ENCODE results near the gene ABCC4. TPM values are rescaled to one million over a fixed set of nuclear protein-coding genes. Genes with fewer than 3 reads are reported as not detected.

The ABCC4 gene
- total and polyA plus RNA-seq, 2 experiments from 2014 or later, result 4.3 to 12.2 TPM

- TF ChIP-seq ZNF462 (CRISPR knock-in tag; IDR thresholded peaks at IDR 0.05) (no peak), ETS1 (IDR thresholded peaks at IDR 0.05) (no peak)
Measured at GRCh38 chr13:95128045-95128643, 173.1 kb downstream of the ABCC4 start (continued).

GRCh38 chr13:95124959-95125358 is 176.3 kb downstream of the ABCC4 start:
- H3K27ac Mint-ChIP-seq, result no peak overlapping the region
- H4K20me1 ChIP-seq (replicated peaks; ENCODE audit: insufficient read depth), result no peaks in the 10 kb centered on the region
- no peak overlapping the region for H3K4me2 ChIP-seq
- no peaks in the 10 kb centered on the region for H3K79me2 ChIP-seq (replicated peaks; ENCODE audit: insufficient read depth)
- ATAC-seq (no peak), DNase-seq (ENCODE audit: low spot score) (no peak)
- H3K36me3 Mint-ChIP-seq (ENCODE audit: low read depth), result 0 out of 3 replicates have a peak, but pooled peaks cover 4% of the 10 kb centered on the region
- no peak overlapping the region for H3K4me3 ChIP-seq
- H3K9me3 Mint-ChIP-seq, result no peaks in the 10 kb centered on the region
- peaks cover 8% of the 10 kb centered on the region for H3K27me3 Mint-ChIP-seq (ENCODE audit: insufficient read depth, low read depth, poor library complexity)
- no peak overlapping the region for H3K4me3 Mint-ChIP-seq
- H3K27me3 ChIP-seq (ENCODE audit: insufficient read depth), result no peaks in the 10 kb centered on the region
- H3K4me1 ChIP-seq (ENCODE audit: insufficient read depth), result no peaks in the 10 kb centered on the region
- H3K4me1 Mint-ChIP-seq, result no peaks in the 10 kb centered on the region
- H2AFZ ChIP-seq, result no peak overlapping the region
- H3K36me3 ChIP-seq (ENCODE audit: insufficient read depth), result no peaks in the 10 kb centered on the region
- H3K9me2 ChIP-seq (ENCODE audit: insufficient read depth), result no peaks in the 10 kb centered on the region
- H3F3A ChIP-seq (replicated peaks; ENCODE audit: low read depth), result no peaks in the 10 kb centered on the region
- no peak overlapping the region for H3K27ac ChIP-seq (ENCODE audit: low read depth)
- TF ChIP-seq CREB1 (CRISPR knock-in tag; IDR thresholded peaks at IDR 0.05; ENCODE audit: low read depth) (no peak), REST (IDR thresholded peaks at IDR 0.05; ENCODE audit: unreplicated experiment) (no peak), NANOG (IDR thresholded peaks at IDR 0.05; ENCODE audit: borderline replicate concordance) (no peak), EZH2phosphoT487 (IDR thresholded peaks at IDR 0.05; ENCODE audit: unreplicated experiment) (no peak), EZH2 (IDR thresholded peaks at IDR 0.05; ENCODE audit: low read depth, unreplicated experiment) (no peak), ZNF331 (CRISPR knock-in tag; IDR thresholded peaks at IDR 0.05; ENCODE audit: low read depth) (no peak), ZNF114 (CRISPR knock-in tag; IDR thresholded peaks at IDR 0.05) (no peak)
